K562 (cell line): ENCODE results near the gene L3MBTL1. TPM values are rescaled to one million over a fixed set of nuclear protein-coding genes. Genes with fewer than 3 reads are reported as not detected.

Source experiments
- CBX2 ChIP-seq: fragments of 200-600 bp; sonication (generic); IDR thresholded peaks from one replicate; pipeline ENCODE4 v1.6.1; 2012; ENCODE audit warnings: mild to moderate bottlenecking, low read length, inconsistent platforms; ENCODE audit not compliant: insufficient read depth, poor library complexity, severe bottlenecking
- CC2D1A ChIP-seq: fragments of 450-650 bp; IDR thresholded peaks from 2 replicates; pipeline ENCODE4 v1.6.1; 2017; ENCODE audit warnings: mild to moderate bottlenecking
- CREB3L1 ChIP-seq: fragments of 450-650 bp; IDR thresholded peaks from 2 replicates; pipeline ENCODE4 v1.6.1; 2014; ENCODE audit warnings: low read depth, mild to moderate bottlenecking, moderate library complexity, borderline replicate concordance
- PRDM10 ChIP-seq: fragments of 450-650 bp; IDR thresholded peaks from 2 replicates; pipeline ENCODE4 v1.6.1; 2018; ENCODE audit not compliant: partially characterized antibody
- RBBP5 ChIP-seq: fragments of 200-600 bp; sonication (generic); IDR thresholded peaks from 2 replicates; pipeline ENCODE4 v1.6.1; 2012; ENCODE audit warnings: borderline replicate concordance, mild to moderate bottlenecking, low read length, control low read depth, inconsistent platforms; ENCODE audit not compliant: insufficient read depth, poor library complexity, severe bottlenecking
- SMAD3 ChIP-seq: fragments of 450-650 bp; formaldehyde crosslinking; conservative IDR thresholded peaks from 2 replicates; pipeline ENCODE4 v1.4.0; 2020; ENCODE audit warnings: mild to moderate bottlenecking
- SREBF2 ChIP-seq: sonication (generic); formaldehyde crosslinking; IDR thresholded peaks from 2 replicates; pipeline ENCODE4 v1.4.0; 2020; ENCODE audit warnings: mild to moderate bottlenecking, missing genetic modification reagents
- ZNF12 ChIP-seq: sonication (generic); formaldehyde crosslinking; IDR thresholded peaks from 2 replicates; pipeline ENCODE4 v1.4.0; 2020; ENCODE audit warnings: mild to moderate bottlenecking, missing genetic modification reagents
- ZNF318 ChIP-seq, 2 experiments: fragments of 450-650 bp; IDR thresholded peaks; 2 replicates each; pipeline ENCODE4 v1.6.1; 2016; ENCODE audit warnings: mild to moderate bottlenecking in 2 of 2, borderline replicate concordance in 1 of 2, low read depth in 1 of 2, moderate library complexity in 1 of 2
- ZNF583 ChIP-seq: fragments of 250-450 bp; sonication (Bioruptor Pico); IDR thresholded peaks from 2 replicates; pipeline ENCODE4 v1.4.0; 2020
- ZNF766 ChIP-seq: fragments of 200-800 bp; sonication (Bioruptor generic); conservative IDR thresholded peaks from 2 replicates; pipeline ENCODE4 v1.6.1; 2016; ENCODE audit warnings: missing genetic modification characterization, missing compliant biosample characterization
- polyA plus RNA-seq, 8 experiments: library from polyadenylated mRNA; depleted of rRNA in 4 of 8; stranded (reverse) in 5 of 8; unstranded in 3 of 8; fragments of >200 nt; fragmentation: Nextera tagmentation in 2 of 8; fragmentation: Illumina TruSeq in 1 of 8; extraction: Ambion mirVana in 2 of 8; extraction: Trizol in 1 of 8; gene quantifications; 2 replicates each; pipeline versions ENCODE4 v1.2.1 to v1.2.3, GENCODE V29; 2011 to 2014; ENCODE audit warnings: inconsistent platforms in 1 of 8, missing spikeins in 1 of 8
- total RNA-seq, 7 experiments: library from RNA; depleted of rRNA in 6 of 7; stranded (reverse); fragments of >200 nt in 6 of 7; fragmentation: Illumina TruSeq in 2 of 7; extraction: Trizol in 2 of 7; gene quantifications; 2 replicates each; pipeline versions ENCODE4 v1.2.1 to v1.2.3, GENCODE V29; 2011 to 2021; ENCODE audit warnings: low replicate concordance in 1 of 7

Gene L3MBTL1
- total and polyA plus RNA-seq, 9 of the 15 experiments (the other 6 are each of a cell fraction or from before 2014, with no cell fraction given): 0.77 to 10.0 (median 4.4) TPM

- TF ChIP-seq SREBF2 (no peak), RBBP5 (peak; percentile 55), SMAD3 (no peak), ZNF583 (0 out of 2 replicates have a peak, but pooled peaks have one; percentile 12), PRDM10 (no peak), ZNF766 (CRISPR knock-in tag) (no peak), CC2D1A (peak; percentile 46; the same call in 1 of the 2 replicates), CREB3L1 (no peak), CBX2 (no peak), ZNF318 (IDR thresholded peaks at IDR 0.05; ENCODE audit: borderline replicate concordance in 1 of 2, low read depth in 1 of 2) (no peak), ZNF12 (CRISPR knock-in tag) (no peak; the same call in 1 of the 2 replicates)
Measured at GRCh38 chr20:43537921-43538877, 30.7 kb downstream of the L3MBTL1 start (continued).
